ENCODE measurements around the gene SNAPC2.

- TF ChIP-seq CTCF (IDR thresholded peaks at IDR 0.05; ENCODE audit: low read length) (no peak), EZH2 (IDR thresholded peaks at IDR 0.05; ENCODE audit: borderline replicate concordance, low read length) (no peak)
These were observed 43.4 kb downstream of the SNAPC2 start for GRCh38 chr19:7963566-7963965.
